ENCODE results near the gene PTDSS2. TPM values are rescaled to one million over a fixed set of nuclear protein-coding genes. Genes with fewer than 3 reads are reported as not detected.

PTDSS2 gene
- total and polyA plus RNA-seq, 2 donors (not counting 1 experiment from before 2014, with no cell fraction given), result 22.1 to 29.0 TPM

DNA sequence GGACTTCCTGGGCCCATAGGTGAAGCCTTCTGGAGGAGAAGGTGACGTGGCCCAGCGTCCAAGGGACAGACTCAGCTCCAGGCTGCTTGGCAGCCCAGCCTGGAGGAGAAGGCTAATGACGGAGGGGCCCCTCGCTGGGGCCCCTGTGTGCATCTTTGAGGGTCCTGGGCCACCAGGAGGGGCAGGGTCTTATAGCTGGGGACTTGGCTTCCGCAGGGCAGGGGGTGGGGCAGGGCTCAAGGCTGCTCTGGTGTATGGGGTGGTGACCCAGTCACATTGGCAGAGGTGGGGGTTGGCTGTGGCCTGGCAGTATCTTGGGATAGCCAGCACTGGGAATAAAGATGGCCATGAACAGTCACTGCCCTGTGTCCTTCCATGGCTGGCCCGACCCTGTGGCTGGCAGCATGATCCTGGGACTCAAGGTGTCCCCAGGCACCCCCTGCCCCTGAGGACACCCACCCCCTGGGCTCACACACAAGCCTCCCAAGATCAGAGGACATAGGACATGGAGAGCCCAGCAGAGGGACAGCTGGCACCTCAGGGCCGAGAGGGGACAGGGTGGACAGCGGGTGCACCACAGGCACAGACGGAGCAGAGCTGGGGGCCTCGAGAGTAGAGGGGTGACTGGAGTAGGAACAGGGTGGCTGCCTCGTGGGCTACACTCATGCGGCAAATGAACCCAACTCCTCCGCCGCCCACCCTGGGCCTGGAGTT lies 45.4 kb upstream of the PTDSS2 start:
- Histone ChIP-seq H3K27ac (ENCODE audit: low read length in 2 of 2) (no peak overlapping the region), H3K9ac (ENCODE audit: low read length) (no peak overlapping the region), H2AFZ (ENCODE audit: insufficient read depth, low read depth, low read length, poor library complexity, severe bottlenecking) (no peak overlapping the region), H3K27me3 (replicated peaks in 1 of 4; ENCODE audit: control extremely low read depth in 1 of 4, control insufficient read depth in 3 of 4, insufficient read depth in 4 of 4, low read length in 3 of 4) (peaks cover 0 to 16% (median 0%) of the 10 kb centered on the region in 4 experiments), H3K36me3 (replicated peaks in 1 of 2; ENCODE audit: control extremely low read depth in 1 of 2, control insufficient read depth in 1 of 2, extremely low read depth in 1 of 2, insufficient read depth in 2 of 2, low read length in 1 of 2) (no peaks in the 10 kb centered on the region), H3K79me2 (ENCODE audit: control insufficient read depth, insufficient read depth, low read length) (no peaks in the 10 kb centered on the region), H3K9me3 (ENCODE audit: control extremely low read depth in 1 of 3, control insufficient read depth in 2 of 3, insufficient read depth in 1 of 3, low read length in 2 of 3) (peaks cover 0 to 11% (median 0%) of the 10 kb centered on the region in 3 donors), H3K4me3 (ENCODE audit: control extremely low read depth in 1 of 5, extremely low read depth in 1 of 5, insufficient read depth in 1 of 5, low read depth in 2 of 5, low read length in 4 of 5) (no peak overlapping the region), H3K4me2 (replicated peaks; ENCODE audit: low read depth, low read length, poor library complexity, severe bottlenecking) (no peak overlapping the region), H3K4me1 (ENCODE audit: control insufficient read depth in 2 of 2, insufficient read depth in 2 of 2, low read length in 2 of 2) (peaks cover 7 to 19% of the 10 kb centered on the region in 2 donors), H4K20me1 (ENCODE audit: control insufficient read depth, insufficient read depth, low read length, poor library complexity, severe bottlenecking) (peaks cover 10% of the 10 kb centered on the region)
- no peak for ATAC-seq (ENCODE audit: low read depth)
- intact Hi-C loops (cut with micrococcal nuclease), result no loop called here
- DNase-seq, result no peak
- Mint-ChIP-seq H3K4me1 (peaks cover 7% of the 10 kb centered on the region), H3K9me3 (ENCODE audit: insufficient read depth) (no peaks in the 10 kb centered on the region), H3K27me3 (no peaks in the 10 kb centered on the region), H3K4me3 (peak overlapping the region; percentile 23), H3K27ac (no peak overlapping the region)
- POLR2A ChIA-PET, result no interaction called here
- CTCF ChIA-PET, result interaction anchor here (1.6 to 3.0 kb wide), 2 partner anchors 44 to 45 kb away, joined by 5 to 34 read pairs; partner anchors contain the start of gene PTDSS2
- WGBS (ENCODE audit: insufficient coverage), result 96% methylated on average over 10 of the region's 14 CpGs
- TF ChIP-seq, protein P1, sequence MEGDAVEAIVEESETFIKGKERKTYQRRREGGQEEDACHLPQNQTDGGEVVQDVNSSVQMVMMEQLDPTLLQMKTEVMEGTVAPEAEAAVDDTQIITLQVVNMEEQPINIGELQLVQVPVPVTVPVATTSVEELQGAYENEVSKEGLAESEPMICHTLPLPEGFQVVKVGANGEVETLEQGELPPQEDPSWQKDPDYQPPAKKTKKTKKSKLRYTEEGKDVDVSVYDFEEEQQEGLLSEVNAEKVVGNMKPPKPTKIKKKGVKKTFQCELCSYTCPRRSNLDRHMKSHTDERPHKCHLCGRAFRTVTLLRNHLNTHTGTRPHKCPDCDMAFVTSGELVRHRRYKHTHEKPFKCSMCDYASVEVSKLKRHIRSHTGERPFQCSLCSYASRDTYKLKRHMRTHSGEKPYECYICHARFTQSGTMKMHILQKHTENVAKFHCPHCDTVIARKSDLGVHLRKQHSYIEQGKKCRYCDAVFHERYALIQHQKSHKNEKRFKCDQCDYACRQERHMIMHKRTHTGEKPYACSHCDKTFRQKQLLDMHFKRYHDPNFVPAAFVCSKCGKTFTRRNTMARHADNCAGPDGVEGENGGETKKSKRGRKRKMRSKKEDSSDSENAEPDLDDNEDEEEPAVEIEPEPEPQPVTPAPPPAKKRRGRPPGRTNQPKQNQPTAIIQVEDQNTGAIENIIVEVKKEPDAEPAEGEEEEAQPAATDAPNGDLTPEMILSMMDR (IDR thresholded peaks at IDR 0.05), result no peak
- TF ChIP-seq EZH2 (IDR thresholded peaks at IDR 0.05; ENCODE audit: borderline replicate concordance, insufficient read depth, low read depth, low read length, poor library complexity, severe bottlenecking), result no peak

Measured in B cell (primary cell).